ENCODE measurements around the gene PDYN.
A peak's percentile ranks its signal among the peaks of the same experiment; 100 is the strongest.

Gene PDYN

GRCh38 chr20:1965520-1966351, 28.1 kb downstream of the PDYN start:
- Histone ChIP-seq H3K4me2 (ENCODE audit: low read depth, low read length, poor library complexity, severe bottlenecking) (peak overlapping the region; percentile 5), H2AFZ (ENCODE audit: low read depth, low read length, severe bottlenecking) (peak overlapping the region; percentile 62), H3K79me2 (ENCODE audit: insufficient read depth, low read length) (no peaks in the 10 kb centered on the region), H3F3A (ENCODE audit: insufficient read depth) (no peaks in the 10 kb centered on the region), H3K9me2 (replicated peaks; ENCODE audit: insufficient read depth, low read length) (no peaks in the 10 kb centered on the region), H3K27me3 (ENCODE audit: low read length) (no peaks in the 10 kb centered on the region), H3K9me3 (ENCODE audit: insufficient read depth, low read length) (no peaks in the 10 kb centered on the region), H3K4me3 (ENCODE audit: insufficient read depth, low read length, poor library complexity, severe bottlenecking) (no peak overlapping the region), H3K27ac (ENCODE audit: low read depth, low read length) (no peak overlapping the region), H4K20me1 (ENCODE audit: low read depth, low read length) (no peaks in the 10 kb centered on the region), H3K36me3 (ENCODE audit: low read length) (no peaks in the 10 kb centered on the region), H3K9ac (ENCODE audit: low read length) (no peak overlapping the region)
- TF ChIP-seq EZH2phosphoT487 (conservative IDR thresholded peaks at IDR 0.05; ENCODE audit: low read length) (no peak), CTCF (IDR thresholded peaks at IDR 0.05; ENCODE audit: insufficient read depth, low read length, poor library complexity, severe bottlenecking) (peak; percentile 88)

GRCh38 chr20:1964659-1965405, 29.0 kb downstream of the PDYN start:
- Histone ChIP-seq H3K27ac (ENCODE audit: low read depth, low read length) (no peak overlapping the region), H3K36me3 (ENCODE audit: low read length) (no peaks in the 10 kb centered on the region), H2AFZ (ENCODE audit: low read depth, low read length, severe bottlenecking) (peak overlapping the region; percentile 62), H3K9ac (ENCODE audit: low read length) (no peak overlapping the region), H3K9me3 (ENCODE audit: insufficient read depth, low read length) (no peaks in the 10 kb centered on the region), H3K4me2 (ENCODE audit: low read depth, low read length, poor library complexity, severe bottlenecking) (no peak overlapping the region), H3F3A (ENCODE audit: insufficient read depth) (no peaks in the 10 kb centered on the region), H3K79me2 (ENCODE audit: insufficient read depth, low read length) (no peaks in the 10 kb centered on the region), H4K20me1 (ENCODE audit: low read depth, low read length) (no peaks in the 10 kb centered on the region), H3K27me3 (ENCODE audit: low read length) (no peaks in the 10 kb centered on the region), H3K4me3 (ENCODE audit: insufficient read depth, low read length, poor library complexity, severe bottlenecking) (no peak overlapping the region), H3K9me2 (replicated peaks; ENCODE audit: insufficient read depth, low read length) (no peaks in the 10 kb centered on the region)
- TF ChIP-seq EZH2phosphoT487 (conservative IDR thresholded peaks at IDR 0.05; ENCODE audit: low read length) (no peak), CTCF (IDR thresholded peaks at IDR 0.05; ENCODE audit: insufficient read depth, low read length, poor library complexity, severe bottlenecking) (no peak)

- Histone ChIP-seq H3K27me3 (ENCODE audit: low read length) (no peaks in the 10 kb centered on the region), H3K9me2 (replicated peaks; ENCODE audit: insufficient read depth, low read length) (no peaks in the 10 kb centered on the region), H3K79me2 (ENCODE audit: insufficient read depth, low read length) (no peaks in the 10 kb centered on the region), H3K4me2 (ENCODE audit: low read depth, low read length, poor library complexity, severe bottlenecking) (no peak overlapping the region), H4K20me1 (ENCODE audit: low read depth, low read length) (no peaks in the 10 kb centered on the region), H3K4me3 (ENCODE audit: insufficient read depth, low read length, poor library complexity, severe bottlenecking) (no peak overlapping the region), H3K9me3 (ENCODE audit: insufficient read depth, low read length) (no peaks in the 10 kb centered on the region), H3F3A (ENCODE audit: insufficient read depth) (no peaks in the 10 kb centered on the region), H3K27ac (ENCODE audit: low read depth, low read length) (no peak overlapping the region), H2AFZ (ENCODE audit: low read depth, low read length, severe bottlenecking) (no peak overlapping the region), H3K36me3 (ENCODE audit: low read length) (no peaks in the 10 kb centered on the region), H3K9ac (ENCODE audit: low read length) (no peak overlapping the region)
- TF ChIP-seq EZH2phosphoT487 (conservative IDR thresholded peaks at IDR 0.05; ENCODE audit: low read length) (no peak), CTCF (IDR thresholded peaks at IDR 0.05; ENCODE audit: insufficient read depth, low read length, poor library complexity, severe bottlenecking) (no peak)
Measured at GRCh38 chr20:1964061-1964460, 29.8 kb downstream of the PDYN start.

Data from SU-DHL-6 (cell line).